HG03575 (cell line): ENCODE measurements around the gene SPAG16.

Experiments
- ATAC-seq: cut with Tn5 transposase; IDR thresholded peaks from one replicate; pipeline ENCODE4 v1.9.1; 2021; ENCODE audit not compliant: unreplicated experiment, insufficient number of reproducible peaks, low FRiP score; ENCODE audit errors: extremely low read depth

SPAG16 gene

GRCh38 chr2:214079032-214079431 is 794.8 kb downstream of the SPAG16 start:
- ATAC-seq, result no peak

- ATAC-seq, result no peak
Observed at GRCh38 chr2:214088536-214088935, 804.3 kb downstream of the SPAG16 start.

GRCh38 chr2:214096208-214096715 is 812.0 kb downstream of the SPAG16 start:
- ATAC-seq, result no peak

GRCh38 chr2:214098811-214099210 is 814.5 kb downstream of the SPAG16 start:
- ATAC-seq, result no peak

- no peak for ATAC-seq
Observed at GRCh38 chr2:214100488-214100887, 816.2 kb downstream of the SPAG16 start.

GRCh38 chr2:214103276-214104001 is 819.2 kb downstream of the SPAG16 start:
- no peak for ATAC-seq

GRCh38 chr2:214104219-214104618 is 820.0 kb downstream of the SPAG16 start:
- no peak for ATAC-seq

- no peak for ATAC-seq
Observed at GRCh38 chr2:214104967-214105366, 820.7 kb downstream of the SPAG16 start.

- no peak for ATAC-seq
Observed at GRCh38 chr2:214107726-214108125, 823.5 kb downstream of the SPAG16 start.

- no peak for ATAC-seq
Observed at GRCh38 chr2:214108598-214108997, 824.3 kb downstream of the SPAG16 start.

GRCh38 chr2:214117054-214117453 is 832.8 kb downstream of the SPAG16 start:
- ATAC-seq, result no peak

GRCh38 chr2:214126135-214126534 is 841.9 kb downstream of the SPAG16 start:
- ATAC-seq, result no peak

- no peak for ATAC-seq
Observed at GRCh38 chr2:214127170-214127569, 842.9 kb downstream of the SPAG16 start.

GRCh38 chr2:214127571-214127970 is 843.3 kb downstream of the SPAG16 start:
- ATAC-seq, result no peak

GRCh38 chr2:214128040-214128439 is 843.8 kb downstream of the SPAG16 start:
- no peak for ATAC-seq

GRCh38 chr2:214130114-214130513 is 845.9 kb downstream of the SPAG16 start:
- ATAC-seq, result no peak

GRCh38 chr2:214135966-214136365 is 851.7 kb downstream of the SPAG16 start:
- no peak for ATAC-seq

GRCh38 chr2:214138779-214139178 is 854.5 kb downstream of the SPAG16 start:
- no peak for ATAC-seq

- ATAC-seq, result no peak
Observed at GRCh38 chr2:214139630-214140284, 855.5 kb downstream of the SPAG16 start.

GRCh38 chr2:214156971-214157370 is 872.7 kb downstream of the SPAG16 start:
- ATAC-seq, result no peak
